Measurements from ENCODE around the gene C4orf50. TPM values are rescaled to one million over a fixed set of nuclear protein-coding genes. Genes with fewer than 3 reads are reported as not detected.

Gene C4orf50
- total RNA-seq, 4 donors from 2014 or later, result 0.14 to 4.9 (median 0.32) TPM; not detected in 1

- H3K27me3 ChIP-seq, result peaks cover 92% of the 10 kb centered on the region
- H3K9me3 ChIP-seq, result no peaks in the 10 kb centered on the region
- no peak overlapping the region for H3K27ac ChIP-seq
- in situ Hi-C loops (cut with MboI; ENCODE audit: low pct_ligation_motif_present in 1 of 4, low pct_unique_long_range_greater_than_20kb in 1 of 4, low sequenced_read_pairs in 3 of 4) (no loop called here), intact Hi-C loops (cut with DNase I; ENCODE audit: low total_unique reads) (no loop called here)
- H3K4me3 ChIP-seq, result no peak overlapping the region
- WGBS, 2 donors (ENCODE audit: low coverage in 1 of 2), result 41% methylated on average over 64 of the region's 100 CpGs; no CpG with 5 or more reads in 1 of the 2 donors
- TF ChIP-seq POLR2AphosphoS5 (IDR thresholded peaks at IDR 0.05), result no peak
- TF ChIP-seq CTCF (IDR thresholded peaks at IDR 0.05), result no peak
- TF ChIP-seq POLR2A (IDR thresholded peaks at IDR 0.05), result no peak
- no peak for TF ChIP-seq EP300 (IDR thresholded peaks at IDR 0.05; ENCODE audit: low read depth)
- H3K4me1 ChIP-seq, result peaks cover 0 to 22% (median 12%) of the 10 kb centered on the region in 4 donors
- no peaks in the 10 kb centered on the region for H3K36me3 ChIP-seq
- no peak for DNase-seq
Observed at GRCh38 chr4:5892323-5893003, 125.8 kb downstream of the C4orf50 start.

GRCh38 chr4:5891563-5892322, 126.5 kb downstream of the C4orf50 start:
- TF ChIP-seq CTCF (IDR thresholded peaks at IDR 0.05), result no peak
- no peak for TF ChIP-seq EP300 (IDR thresholded peaks at IDR 0.05; ENCODE audit: low read depth)
- TF ChIP-seq POLR2A (IDR thresholded peaks at IDR 0.05), result no peak
- TF ChIP-seq POLR2AphosphoS5 (IDR thresholded peaks at IDR 0.05), result no peak
- DNase-seq, result no peak
- Histone ChIP-seq H3K27ac (no peak overlapping the region), H3K9me3 (no peaks in the 10 kb centered on the region), H3K4me1 (peaks cover 0 to 26% (median 15%) of the 10 kb centered on the region in 4 donors), H3K4me3 (no peak overlapping the region), H3K27me3 (peaks cover 94% of the 10 kb centered on the region), H3K36me3 (no peaks in the 10 kb centered on the region)
- intact Hi-C loops (cut with DNase I; ENCODE audit: low total_unique reads), result no loop called here
- 33% methylated on average over 34 of the region's 34 CpGs; no CpG with 5 or more reads in 1 of the 2 donors for WGBS, 2 donors (ENCODE audit: low coverage in 1 of 2)
- in situ Hi-C loops (cut with MboI; ENCODE audit: low pct_ligation_motif_present in 1 of 4, low pct_unique_long_range_greater_than_20kb in 1 of 4, low sequenced_read_pairs in 3 of 4), result no loop called here

GRCh38 chr4:5890063-5890727, 128.0 kb downstream of the C4orf50 start:
- Histone ChIP-seq H3K27me3 (peaks cover 90% of the 10 kb centered on the region), H3K4me3 (no peak overlapping the region), H3K27ac (no peak overlapping the region), H3K9me3 (no peaks in the 10 kb centered on the region), H3K36me3 (no peaks in the 10 kb centered on the region), H3K4me1 (peaks cover 0 to 26% (median 15%) of the 10 kb centered on the region in 4 donors)
- in situ Hi-C loops (cut with MboI; ENCODE audit: low pct_ligation_motif_present in 1 of 4, low pct_unique_long_range_greater_than_20kb in 1 of 4, low sequenced_read_pairs in 3 of 4), result no loop called here
- 23 to 24% methylated on average over 9 to 41 of the region's 41 CpGs for WGBS, 2 donors (ENCODE audit: low coverage in 1 of 2)
- intact Hi-C loops (cut with DNase I; ENCODE audit: low total_unique reads), result no loop called here
- no peak for DNase-seq
- TF ChIP-seq CTCF (IDR thresholded peaks at IDR 0.05) (no peak), POLR2AphosphoS5 (IDR thresholded peaks at IDR 0.05) (no peak), EP300 (IDR thresholded peaks at IDR 0.05; ENCODE audit: low read depth) (no peak), POLR2A (IDR thresholded peaks at IDR 0.05) (no peak)
